PC-3 (cell line): Measurements from ENCODE around the gene MYO3B.

Experiments
- EZH2 ChIP-seq: fragments of 300-600 bp; sonication (generic); IDR thresholded peaks from one replicate; pipeline ENCODE4 v1.6.1; 2017; ENCODE audit warnings: antibody characterized with exemption, mild to moderate bottlenecking, low read length; ENCODE audit not compliant: unreplicated experiment
- TF ChIP-seq, protein P1 (sequence below): fragments of 300-600 bp; sonication (generic); conservative IDR thresholded peaks from 2 replicates; pipeline ENCODE4 v1.5.1; 2017; ENCODE audit warnings: antibody characterized with exemption, low read depth, mild to moderate bottlenecking, low read length

DNA sequence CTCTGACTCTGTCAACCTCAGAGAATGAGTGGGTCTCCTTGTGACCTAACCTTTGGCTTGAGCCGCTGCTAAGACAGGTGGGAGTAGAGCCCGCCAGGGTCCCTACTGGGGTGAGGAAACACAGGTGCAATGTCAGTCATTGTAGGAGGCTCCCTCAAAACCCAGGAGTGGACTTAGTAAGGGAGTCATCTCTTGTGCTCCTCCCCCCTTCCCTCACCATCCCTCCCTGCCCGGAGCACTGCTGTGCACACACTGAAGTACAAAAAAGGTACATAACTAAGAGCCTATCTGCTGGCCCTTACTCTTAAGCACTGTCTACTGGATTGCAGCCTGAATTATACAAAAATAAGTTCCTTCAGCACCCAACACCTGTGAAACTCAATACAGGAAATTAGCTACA, 77.2 kb downstream of the MYO3B start:
- TF ChIP-seq, protein P1, sequence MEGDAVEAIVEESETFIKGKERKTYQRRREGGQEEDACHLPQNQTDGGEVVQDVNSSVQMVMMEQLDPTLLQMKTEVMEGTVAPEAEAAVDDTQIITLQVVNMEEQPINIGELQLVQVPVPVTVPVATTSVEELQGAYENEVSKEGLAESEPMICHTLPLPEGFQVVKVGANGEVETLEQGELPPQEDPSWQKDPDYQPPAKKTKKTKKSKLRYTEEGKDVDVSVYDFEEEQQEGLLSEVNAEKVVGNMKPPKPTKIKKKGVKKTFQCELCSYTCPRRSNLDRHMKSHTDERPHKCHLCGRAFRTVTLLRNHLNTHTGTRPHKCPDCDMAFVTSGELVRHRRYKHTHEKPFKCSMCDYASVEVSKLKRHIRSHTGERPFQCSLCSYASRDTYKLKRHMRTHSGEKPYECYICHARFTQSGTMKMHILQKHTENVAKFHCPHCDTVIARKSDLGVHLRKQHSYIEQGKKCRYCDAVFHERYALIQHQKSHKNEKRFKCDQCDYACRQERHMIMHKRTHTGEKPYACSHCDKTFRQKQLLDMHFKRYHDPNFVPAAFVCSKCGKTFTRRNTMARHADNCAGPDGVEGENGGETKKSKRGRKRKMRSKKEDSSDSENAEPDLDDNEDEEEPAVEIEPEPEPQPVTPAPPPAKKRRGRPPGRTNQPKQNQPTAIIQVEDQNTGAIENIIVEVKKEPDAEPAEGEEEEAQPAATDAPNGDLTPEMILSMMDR = no peak
- TF ChIP-seq EZH2 = no peak
